H1 (cell line): ENCODE measurements around the gene HSF5. TPM values are rescaled to one million over a fixed set of nuclear protein-coding genes. Genes with fewer than 3 reads are reported as not detected.

Experiments used
- CHD1 ChIP-seq: IDR thresholded peaks from 2 replicates; pipeline ENCODE4 v1.6.1; 2012; ENCODE audit warnings: low read depth, low read length, improper control_type of control experiment
- CHD7 ChIP-seq: fragments of 300-600 bp; sonication (generic); IDR thresholded peaks from 2 replicates; pipeline ENCODE4 v1.7.1; 2012; ENCODE audit warnings: low read length, moderate library complexity, mild to moderate bottlenecking, inconsistent platforms; ENCODE audit not compliant: insufficient replicate concordance
- E2F6 ChIP-seq: IDR thresholded peaks from 2 replicates; pipeline ENCODE4 v1.6.1; 2012; ENCODE audit warnings: inconsistent platforms
- GTF2F1 ChIP-seq: IDR thresholded peaks from 2 replicates; pipeline ENCODE4 v1.6.1; 2012; ENCODE audit warnings: low read depth, low read length, improper control_type of control experiment, borderline replicate concordance
- JUND ChIP-seq: IDR thresholded peaks from 2 replicates; pipeline ENCODE4 v1.6.1; 2011; ENCODE audit warnings: mild to moderate bottlenecking, improper control_type of control experiment, low read length
- NANOG ChIP-seq: IDR thresholded peaks from 2 replicates; pipeline ENCODE4 v1.6.1; 2011; ENCODE audit warnings: low read length, low read depth, mild to moderate bottlenecking, inconsistent platforms; ENCODE audit not compliant: insufficient read depth, poor library complexity, severe bottlenecking
- RNF2 ChIP-seq: fragments of 200-900, 300-1000 bp; sonication (generic); IDR thresholded peaks from 2 replicates; pipeline ENCODE4 v1.7.1; 2016; ENCODE audit warnings: borderline replicate concordance, low read depth, mild to moderate bottlenecking, antibody characterized with exemption, low read length; ENCODE audit not compliant: poor library complexity, severe bottlenecking; ENCODE audit errors: missing control alignments
- SRF ChIP-seq: IDR thresholded peaks from 2 replicates; pipeline ENCODE4 v1.6.1; 2011; ENCODE audit warnings: mild to moderate bottlenecking, low read depth, low read length, moderate library complexity
- YY1 ChIP-seq: IDR thresholded peaks from 2 replicates; pipeline ENCODE4 v1.6.1; 2011; ENCODE audit warnings: low read depth, mild to moderate bottlenecking, low read length
- polyA plus RNA-seq, 7 experiments: library from polyadenylated mRNA; depleted of rRNA in 3 of 7; stranded (reverse) in 5 of 7; unstranded in 2 of 7; fragments of >200 nt in 5 of 7; fragments of 200-250 nt in 2 of 7; gene quantifications; 1 replicate in 5 of 7; 2 replicates in 1 of 7; 4 replicates in 1 of 7; pipeline versions ENCODE4 v1.2.1 to v1.2.3, GENCODE V29; 2011 to 2013; ENCODE audit warnings: missing spikeins in 2 of 7, mixed read lengths in 2 of 7
- total RNA-seq: library from RNA; stranded (reverse); fragmentation: NEBNext Ultra II Directional; extraction: Animal tissue kit (Norgen Biotek cat#: 25700); gene quantifications from 2 replicates; pipeline ENCODE4 v1.2.1, GENCODE V29; 2021

The HSF5 gene
- total and polyA plus RNA-seq, 2 of the 8 experiments (the other 6 are each of a cell fraction or from before 2014, with no cell fraction given): not detected

- TF ChIP-seq RNF2 (no peak), YY1 (0 out of 2 replicates have a peak, but pooled peaks have one; percentile 25), CHD7 (no peak), SRF (no peak), CHD1 (no peak), E2F6 (no peak), JUND (no peak), GTF2F1 (no peak), NANOG (no peak)
Observed at GRCh38 chr17:58417300-58418092, 70.7 kb downstream of the HSF5 start, which contains the start of gene RNF43 (continued).
